HG03354 (cell line): Measurements from ENCODE around the gene CHEK1.
"Not testable (repeated sequence)": the region's sequence is repeated elsewhere in the genome, so short reads cannot be mapped to it uniquely, and the experiment has no call there.

ENCODE experiments used
- ATAC-seq: cut with Tn5 transposase; IDR thresholded peaks from one replicate; pipeline ENCODE4 v1.9.1; 2021; ENCODE audit warnings: mild to moderate bottlenecking; ENCODE audit not compliant: unreplicated experiment, poor library complexity, severe bottlenecking

The CHEK1 gene

GRCh38 chr11:125624756-125625213 is at the start of gene CHEK1:
CHEK1 (plus strand) TSS chr11:125625163; CDS start chr11:125626769, 1,606 bp downstream.
- ATAC-seq: no peak

DNA sequence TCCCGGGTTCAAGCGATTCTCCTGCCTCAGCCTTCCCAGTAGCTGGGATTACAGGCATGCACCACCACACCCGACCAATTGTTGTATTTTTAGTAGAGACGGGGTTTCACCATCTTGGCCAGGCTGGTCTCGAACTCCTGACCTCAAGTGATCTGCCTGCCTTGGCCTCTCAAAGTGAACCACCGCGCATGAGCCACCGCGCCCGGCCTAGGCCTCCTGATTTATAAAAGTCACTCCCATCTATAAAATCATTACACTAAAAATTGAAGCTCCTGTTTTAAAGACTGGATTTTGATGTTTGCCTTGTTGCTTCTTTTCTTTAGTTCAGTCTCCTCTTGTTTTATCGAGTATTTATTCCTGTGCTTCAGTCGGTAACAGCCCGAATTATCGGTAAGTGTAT is 47.8 kb upstream of the CHEK1 start:
- not testable (repeated sequence) for ATAC-seq

- no peak for ATAC-seq
Observed at GRCh38 chr11:125578783-125579182, 46.2 kb upstream of the CHEK1 start.

DNA sequence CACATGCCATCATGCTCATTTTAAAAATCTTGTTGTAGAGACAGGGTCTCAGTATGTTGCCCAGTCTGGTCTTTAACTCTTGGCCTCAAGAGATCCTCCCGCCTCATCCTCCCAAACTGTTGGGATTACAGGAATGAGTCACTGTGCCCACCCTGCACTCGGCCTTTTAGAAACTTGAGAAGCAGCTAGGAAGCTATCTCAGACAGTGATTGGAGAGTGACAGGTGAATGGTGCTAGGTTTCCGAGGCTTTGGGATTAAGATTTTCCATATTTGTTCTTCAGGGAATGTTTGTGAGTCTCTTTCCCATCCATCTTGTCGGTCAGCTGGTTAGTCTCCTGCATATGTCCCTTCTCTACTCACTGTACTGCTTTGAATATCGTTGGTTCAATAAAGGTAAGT is 45.2 kb upstream of the CHEK1 start:
- no peak for ATAC-seq

- no peak for ATAC-seq
Observed at GRCh38 chr11:125583496-125583895, 41.5 kb upstream of the CHEK1 start.

GRCh38 chr11:125585487-125585886 is 39.5 kb upstream of the CHEK1 start:
- no peak for ATAC-seq

DNA sequence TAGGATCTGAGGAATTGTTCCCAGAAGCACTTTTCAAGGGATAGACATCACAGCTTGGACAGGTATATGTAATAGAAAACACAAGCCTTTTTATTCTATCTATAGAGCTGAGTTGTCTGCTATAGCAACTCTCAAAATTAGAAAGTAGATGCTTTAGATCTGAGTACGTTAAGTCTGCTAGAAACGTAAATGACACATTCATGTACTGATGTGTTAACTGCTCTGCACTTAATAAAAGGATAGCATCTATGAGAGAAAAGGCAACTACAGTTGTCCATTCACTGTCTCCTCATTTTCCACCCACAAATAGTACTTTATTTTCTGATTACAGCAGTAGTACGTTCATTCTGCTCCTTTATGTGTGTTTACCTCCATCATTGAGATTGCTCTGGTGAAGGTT is 38.3 kb upstream of the CHEK1 start:
- no peak for ATAC-seq

- no peak for ATAC-seq
Observed at GRCh38 chr11:125587480-125587879, 37.5 kb upstream of the CHEK1 start.

GRCh38 chr11:125588505-125588904 is 36.5 kb upstream of the CHEK1 start:
- ATAC-seq: no peak

- peak; percentile 29 for ATAC-seq
Observed at GRCh38 chr11:125591649-125592304, 33.2 kb upstream of the CHEK1 start.

DNA sequence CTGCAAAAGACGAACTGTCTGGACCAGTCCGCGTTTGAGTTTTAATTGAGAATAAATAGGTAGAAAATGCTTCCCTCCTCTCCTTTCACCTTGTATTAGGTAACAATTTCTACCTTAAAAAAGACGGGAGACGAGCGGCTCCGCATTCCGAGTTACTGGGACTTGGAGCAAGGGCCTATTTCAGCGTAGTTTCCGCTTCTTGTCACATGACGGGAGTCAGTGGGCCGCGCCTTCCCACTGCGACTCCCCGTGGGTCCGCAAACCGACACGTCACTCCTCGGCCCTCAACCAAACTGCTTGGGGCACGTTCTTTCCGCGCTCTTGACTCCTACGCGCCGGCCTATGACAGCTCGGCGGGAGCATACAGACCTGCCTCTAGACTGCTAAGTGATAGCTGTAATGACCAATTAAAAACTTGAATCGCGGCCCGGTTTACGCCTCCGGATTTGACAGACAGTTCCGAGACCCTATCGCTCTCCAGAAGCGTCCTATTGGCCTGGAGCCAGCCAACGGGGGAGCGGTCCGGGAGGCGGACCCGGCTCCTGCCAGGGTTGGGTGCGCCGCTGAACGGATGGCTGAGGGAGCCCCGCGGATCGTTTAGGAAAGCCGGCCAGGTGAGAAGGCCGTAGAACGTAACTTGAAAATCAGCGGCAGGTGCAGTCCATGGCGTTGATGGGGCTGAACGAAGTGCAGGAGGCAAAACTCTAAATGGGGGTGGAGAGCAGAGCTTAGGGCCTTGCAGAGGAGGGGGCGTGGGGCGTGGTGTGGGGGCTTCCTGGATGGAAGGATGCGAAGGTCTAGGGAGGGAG is 32.5 kb upstream of the CHEK1 start, which contains the start of gene STT3A:
Gene STT3A (plus strand): TSS at position 548 of the 809 bp plus-strand sequence. CDS start 3,064 bp downstream, outside the sequence.
- ATAC-seq: peak; percentile 98

DNA sequence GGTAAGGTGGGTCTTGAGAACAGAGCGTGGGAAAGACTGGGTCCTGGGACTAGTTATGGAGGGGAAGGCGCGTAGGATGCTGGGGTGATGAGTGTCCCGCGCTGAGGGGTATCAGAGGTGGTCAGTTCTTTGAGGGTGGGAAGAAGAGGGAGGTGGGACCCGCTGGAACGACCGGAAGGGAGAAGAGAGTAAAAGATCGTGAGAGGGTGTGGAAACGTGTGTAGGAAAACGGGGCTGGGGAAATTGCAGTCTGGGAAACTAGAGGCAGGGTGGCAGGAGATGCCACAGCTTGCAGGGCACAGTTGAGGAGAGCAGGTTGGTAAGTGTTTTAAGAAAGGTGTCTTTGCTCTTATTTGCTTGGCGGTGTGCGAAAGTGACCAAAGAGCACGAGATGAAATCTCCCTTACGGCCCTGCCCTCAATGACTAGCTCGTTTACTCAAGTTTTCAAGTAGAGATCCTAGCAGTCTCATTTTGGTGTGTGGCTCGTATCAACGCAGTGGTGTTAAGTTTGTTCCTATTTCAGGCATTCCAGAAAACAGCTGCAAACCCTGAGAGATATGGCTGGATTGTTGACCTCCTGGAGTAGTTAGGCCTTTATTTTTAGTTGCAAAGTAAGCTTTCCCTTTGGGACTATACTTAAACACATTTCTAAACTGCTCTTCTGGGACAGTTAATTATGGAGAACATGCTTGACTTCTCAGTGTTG is 31.7 kb upstream of the CHEK1 start:
- ATAC-seq: no peak

DNA sequence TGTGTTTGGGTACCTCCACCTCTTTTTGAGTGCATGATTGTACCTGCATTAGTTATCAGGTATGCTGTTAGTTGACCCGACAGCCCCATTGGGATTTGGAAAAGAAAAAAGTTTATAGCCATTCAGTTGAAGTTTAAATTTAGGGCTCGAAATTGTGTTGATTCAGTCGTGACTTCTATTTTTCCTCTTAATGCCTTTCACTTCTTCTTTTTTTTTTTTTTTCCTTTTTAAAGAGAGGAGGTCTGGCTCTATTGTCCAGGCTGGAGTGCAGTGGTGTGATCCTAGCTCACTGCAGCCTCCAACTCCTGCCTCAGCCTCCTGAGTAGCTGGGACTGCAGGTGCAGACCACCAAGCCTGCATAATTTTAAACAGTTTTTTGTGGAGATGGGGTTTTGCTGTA is 30.0 kb upstream of the CHEK1 start:
- ATAC-seq: no peak

- no peak for ATAC-seq
Observed at GRCh38 chr11:125600663-125601062, 24.3 kb upstream of the CHEK1 start.

GRCh38 chr11:125603207-125603606 is 21.8 kb upstream of the CHEK1 start:
- no peak for ATAC-seq

DNA sequence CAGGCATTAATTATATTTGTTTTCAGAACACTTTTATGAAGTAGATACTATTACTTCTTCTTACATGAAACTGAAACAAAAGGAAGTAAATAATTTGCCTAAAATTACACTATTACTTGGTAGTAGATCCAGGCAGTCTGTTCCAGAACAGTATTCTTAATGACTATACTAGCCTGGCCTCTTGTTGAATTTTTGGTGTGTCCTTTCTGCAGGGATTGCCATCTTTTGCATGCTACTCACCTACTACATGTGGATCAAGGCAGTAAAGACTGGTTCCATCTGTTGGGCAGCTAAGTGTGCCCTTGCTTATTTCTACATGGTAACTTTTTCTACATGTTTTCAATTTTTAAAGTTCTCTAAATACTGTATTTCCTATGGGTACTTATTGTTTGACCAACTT is 19.5 kb upstream of the CHEK1 start:
- no peak for ATAC-seq

DNA sequence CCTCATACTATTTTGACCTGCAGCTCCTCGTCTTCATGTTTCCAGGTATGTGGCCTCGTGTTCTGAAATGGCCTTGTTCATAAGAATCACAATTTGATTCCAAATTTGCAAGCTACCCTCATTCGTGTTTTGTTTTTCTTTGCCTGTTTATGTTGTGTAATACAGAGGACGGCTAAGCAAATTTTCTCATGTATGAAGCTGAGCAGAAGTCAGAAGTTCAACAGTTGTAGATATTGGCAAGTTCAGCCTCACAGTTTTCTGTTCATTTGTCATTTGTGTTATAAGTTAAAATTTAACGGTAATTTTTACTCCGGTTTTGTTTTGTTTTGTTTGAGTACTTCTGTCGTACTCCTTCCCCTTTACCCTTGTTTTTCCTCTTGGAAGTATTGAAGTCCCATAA is 15.4 kb upstream of the CHEK1 start:
- ATAC-seq: no peak

DNA sequence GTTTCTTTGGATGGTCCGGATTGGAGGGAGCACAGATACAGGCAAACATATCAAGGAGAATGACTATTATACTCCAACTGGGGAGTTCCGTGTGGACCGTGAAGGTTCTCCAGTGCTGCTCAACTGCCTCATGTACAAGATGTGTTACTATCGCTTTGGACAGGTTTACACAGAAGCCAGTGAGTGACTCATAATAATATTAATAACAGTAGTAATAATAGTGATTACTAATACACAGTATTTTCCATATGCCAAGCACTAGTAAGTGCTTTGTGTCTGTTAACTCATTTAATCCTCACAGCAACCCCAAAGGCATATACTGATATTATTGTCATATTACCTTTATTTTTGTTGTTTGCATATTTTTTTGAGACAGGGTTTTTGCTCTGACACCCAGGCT is 6.6 kb upstream of the CHEK1 start:
- ATAC-seq: no peak

DNA sequence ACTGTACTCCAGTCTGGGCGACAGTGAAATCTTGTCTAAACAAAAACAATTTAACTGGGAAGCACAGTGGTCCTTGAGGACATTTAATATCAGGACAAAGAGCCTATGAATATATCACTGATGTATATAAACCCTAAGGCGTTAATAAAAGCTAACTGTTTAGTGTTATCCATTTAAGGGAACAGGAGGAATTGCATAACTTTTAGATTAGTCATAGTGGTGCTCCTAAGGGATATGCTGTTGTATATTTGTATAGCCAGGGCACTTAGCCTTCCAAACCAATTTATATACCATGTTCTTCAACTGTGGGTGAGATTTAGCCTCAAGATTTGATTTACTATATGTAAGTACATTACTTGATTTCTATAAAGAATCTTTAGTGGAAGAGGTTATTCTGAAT is 3.0 kb upstream of the CHEK1 start:
- ATAC-seq: no peak

GRCh38 chr11:125623064-125623463 is 1.9 kb upstream of the CHEK1 start:
- no peak for ATAC-seq
